Stimulated activated CD8-positive, alpha-beta memory T cell treated with anti-CD3 and anti-CD28 coated beads, Interleukin-2, amount 100 ng/mL, for 48 hours (primary cell): ENCODE measurements around the gene KIF11.
"Not testable (repeated sequence)": the region's sequence is repeated elsewhere in the genome, so short reads cannot be mapped to it uniquely, and the experiment has no call there.

Experiments
- DNase-seq, 2 donors: peaks; one replicate each; pipeline ENCODE4 v3.0.0-alpha.2; 2020; ENCODE audit warnings: low read depth in 2 of 2

Gene KIF11

DNA sequence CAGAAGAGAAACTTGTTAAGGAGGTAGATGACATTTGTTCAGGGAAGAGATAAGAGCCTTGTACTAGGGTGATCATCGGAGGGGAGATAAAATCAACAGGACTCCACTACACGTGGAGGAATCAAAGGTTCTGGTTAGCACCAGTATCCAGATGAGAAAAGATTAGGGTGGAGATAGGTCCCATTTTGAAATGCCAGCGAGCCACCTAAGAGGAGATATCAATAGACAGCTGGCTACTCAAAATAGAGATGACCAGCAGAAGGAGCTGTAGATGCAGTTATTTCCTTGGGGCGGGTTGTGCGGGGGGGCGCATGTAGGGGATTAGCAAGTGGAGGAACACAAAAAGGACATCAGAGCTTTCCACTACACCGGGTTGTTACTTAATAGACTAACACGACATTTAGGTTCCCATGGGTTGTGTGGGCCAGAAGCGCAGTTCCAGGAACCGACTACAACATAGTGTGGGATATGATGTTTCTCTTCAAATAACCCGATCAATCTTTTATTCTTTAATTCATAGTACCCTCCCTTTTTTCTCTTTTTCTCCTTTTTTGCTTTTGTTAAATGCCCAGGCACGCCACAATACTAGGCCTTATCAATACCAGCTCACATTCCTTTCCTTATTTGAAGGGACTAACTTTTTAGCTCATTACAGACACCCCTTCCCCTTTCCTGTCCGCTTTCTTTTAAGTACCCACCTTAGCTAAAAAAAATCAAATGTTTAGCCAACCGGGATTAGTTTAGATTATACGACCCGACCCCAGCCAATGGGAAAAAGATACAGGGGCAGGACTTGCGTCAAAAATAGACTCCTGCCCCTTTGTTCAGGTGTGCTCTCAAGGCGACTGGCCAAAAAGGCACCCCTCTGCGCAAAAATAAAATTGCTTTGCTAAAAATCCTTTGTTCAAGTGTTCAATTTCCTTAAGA lies 2.0 kb upstream of the KIF11 start:
- no peak for DNase-seq

DNA sequence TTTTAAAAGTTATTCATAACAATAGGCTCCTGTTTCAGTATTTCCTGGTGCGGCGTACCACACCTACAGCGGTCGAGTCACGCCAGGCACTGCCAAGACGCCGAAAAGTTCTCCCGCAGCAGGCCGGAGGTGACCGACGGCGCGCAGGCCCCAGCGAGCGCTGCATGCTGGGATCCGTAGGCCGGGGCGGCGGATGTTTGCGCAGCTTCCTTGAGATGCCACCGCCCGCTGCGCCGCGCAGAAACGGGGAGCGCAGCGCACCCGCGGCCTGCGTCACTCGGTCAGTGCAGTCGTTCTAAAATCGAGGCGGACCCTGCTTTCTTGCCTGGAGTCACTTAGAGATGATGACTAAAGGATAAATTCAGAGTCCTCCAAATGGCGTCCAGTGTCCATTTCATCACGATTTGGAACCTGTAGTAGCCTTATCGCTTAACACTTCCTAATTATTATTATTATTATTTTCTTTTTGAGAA lies 1.3 kb upstream of the KIF11 start:
- peak; percentile 83 to 87 for DNase-seq

DNA sequence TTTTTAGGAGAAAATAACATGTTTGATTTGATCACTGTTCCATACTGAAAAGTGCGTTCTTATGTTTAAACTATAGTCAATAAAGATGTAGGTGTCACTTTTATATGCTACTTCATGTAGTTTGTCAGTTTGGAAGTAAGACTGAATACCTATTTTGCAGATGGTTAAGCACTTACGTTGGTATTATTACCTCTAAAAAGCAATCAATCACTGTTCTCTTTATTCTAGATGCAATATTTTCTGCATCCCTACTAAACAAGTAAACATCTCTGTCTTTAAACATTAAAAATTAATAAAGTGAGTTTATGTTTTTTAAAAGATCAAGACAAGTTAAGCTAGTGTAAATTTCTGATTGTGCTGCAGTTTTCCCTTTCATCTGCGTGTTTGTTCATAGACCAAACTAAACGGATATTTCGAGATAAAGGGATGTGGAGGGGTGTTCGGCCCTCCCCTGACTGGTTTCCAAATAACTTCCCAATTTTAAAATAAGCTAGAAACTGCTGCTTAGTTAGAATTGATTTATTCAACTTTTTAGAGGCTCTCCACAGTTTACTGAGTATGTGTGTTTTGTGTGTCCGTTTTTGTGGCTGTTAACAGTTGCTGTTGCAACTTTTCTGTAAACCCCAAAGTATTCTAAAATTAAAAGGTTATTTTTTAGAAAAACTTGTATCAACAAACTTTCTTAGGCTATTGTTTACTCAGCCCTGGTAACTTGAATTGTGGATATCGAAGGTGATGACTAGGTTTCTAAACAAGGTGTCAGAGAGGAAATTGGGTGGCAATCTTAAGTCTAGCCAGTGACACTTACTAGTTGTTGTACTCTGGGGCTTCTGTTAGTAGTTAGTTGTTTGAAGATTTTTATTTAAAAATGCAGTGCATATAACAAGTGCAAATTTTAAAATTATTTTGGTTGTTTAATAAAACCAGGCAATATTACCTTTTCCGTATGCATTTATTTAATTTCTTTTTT lies 974 bp downstream of the KIF11 start:
- DNase-seq: no peak

DNA sequence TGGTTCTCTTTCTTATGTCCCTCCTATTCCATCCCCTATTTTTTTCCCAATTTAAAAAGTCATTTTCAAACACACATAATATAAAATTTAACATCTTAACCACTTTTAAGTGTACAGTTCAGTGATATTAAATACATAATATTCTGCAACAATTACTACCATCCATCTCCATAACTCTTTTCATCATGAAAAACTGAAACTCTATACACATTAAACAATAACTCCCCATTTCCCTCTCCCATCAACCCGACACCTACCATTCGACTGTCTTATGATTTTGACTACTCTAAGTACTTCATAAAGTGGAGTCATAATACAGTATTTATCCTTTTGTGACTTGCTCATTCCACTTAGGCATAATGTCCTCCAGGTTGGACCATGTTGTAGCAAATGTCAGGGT lies 2.6 kb downstream of the KIF11 start:
- DNase-seq: no peak

DNA sequence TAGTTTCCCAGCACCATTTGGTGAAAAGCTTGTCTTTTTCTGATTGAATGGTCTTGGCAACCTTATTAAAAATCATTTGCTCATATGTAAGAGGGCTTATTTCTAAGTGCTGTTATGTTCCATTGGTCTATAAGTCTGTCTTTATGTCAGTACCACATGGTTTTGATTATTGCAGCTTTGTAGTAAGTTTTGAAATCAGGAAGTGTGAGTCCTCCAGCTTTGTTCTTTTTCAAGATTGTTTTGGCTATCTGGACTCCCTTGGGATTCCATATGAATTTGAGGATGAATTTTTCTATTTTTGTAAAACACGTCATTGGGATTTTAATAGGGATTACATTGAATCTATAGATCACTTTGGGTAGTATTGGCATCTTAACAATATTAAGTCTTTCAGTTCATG lies 5.4 kb downstream of the KIF11 start:
- no peak for DNase-seq

DNA sequence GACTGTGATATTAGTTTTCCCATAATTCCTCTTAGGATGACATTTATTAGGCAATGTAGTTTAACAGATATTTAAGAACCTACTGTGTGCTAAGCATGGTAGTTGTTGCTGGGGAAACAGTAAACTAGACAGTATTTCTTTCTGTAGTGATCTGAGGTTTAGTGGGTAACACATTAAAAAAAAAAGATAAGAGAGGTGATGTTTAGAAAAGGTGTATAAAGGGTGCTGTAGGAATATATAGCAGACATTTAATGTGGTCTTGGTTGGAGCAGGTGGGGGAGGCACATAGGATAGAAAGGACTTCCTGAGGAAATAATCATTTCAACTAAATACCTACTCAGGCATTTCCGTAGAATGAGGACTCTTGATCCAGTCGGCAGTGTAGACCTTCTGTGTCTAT lies 11.9 kb downstream of the KIF11 start:
- DNase-seq: no peak

DNA sequence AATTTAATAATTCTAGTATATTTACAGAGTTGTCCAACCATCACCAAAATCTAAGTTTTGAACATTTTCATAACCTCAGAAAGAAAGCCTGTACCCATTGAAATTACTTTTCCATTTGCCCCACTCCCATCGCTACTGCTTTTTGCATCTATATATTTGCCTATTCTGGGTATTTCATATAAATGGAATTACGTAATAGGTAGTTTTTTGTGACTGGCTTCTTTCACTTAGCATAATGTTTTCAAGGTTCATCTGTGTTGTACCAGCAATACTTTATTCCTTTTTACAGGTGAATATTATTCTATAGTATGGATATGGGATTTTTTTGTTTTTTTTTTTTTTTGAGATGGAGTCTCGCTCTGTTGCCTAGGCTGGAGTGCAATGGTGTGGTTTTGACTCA lies 22.6 kb downstream of the KIF11 start:
- DNase-seq: no peak

DNA sequence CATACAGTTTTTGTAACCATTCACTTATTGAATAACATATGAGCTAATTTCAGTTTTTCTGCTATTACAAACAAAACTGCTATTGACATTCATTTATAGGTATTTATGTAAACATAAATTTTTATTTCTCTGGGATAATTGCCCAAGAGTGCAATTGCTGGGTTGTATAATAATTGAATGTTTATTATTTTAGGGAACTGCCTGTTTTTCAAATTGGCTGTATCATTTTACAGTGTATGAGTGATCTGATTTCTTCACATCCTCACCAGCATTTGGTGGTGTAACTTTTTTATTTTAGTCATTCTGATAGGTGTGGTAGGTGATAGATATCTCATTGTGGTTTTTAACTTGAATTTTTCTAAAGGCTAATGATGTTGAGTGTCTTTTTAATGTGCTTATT lies 26.4 kb downstream of the KIF11 start:
- DNase-seq: no peak

DNA sequence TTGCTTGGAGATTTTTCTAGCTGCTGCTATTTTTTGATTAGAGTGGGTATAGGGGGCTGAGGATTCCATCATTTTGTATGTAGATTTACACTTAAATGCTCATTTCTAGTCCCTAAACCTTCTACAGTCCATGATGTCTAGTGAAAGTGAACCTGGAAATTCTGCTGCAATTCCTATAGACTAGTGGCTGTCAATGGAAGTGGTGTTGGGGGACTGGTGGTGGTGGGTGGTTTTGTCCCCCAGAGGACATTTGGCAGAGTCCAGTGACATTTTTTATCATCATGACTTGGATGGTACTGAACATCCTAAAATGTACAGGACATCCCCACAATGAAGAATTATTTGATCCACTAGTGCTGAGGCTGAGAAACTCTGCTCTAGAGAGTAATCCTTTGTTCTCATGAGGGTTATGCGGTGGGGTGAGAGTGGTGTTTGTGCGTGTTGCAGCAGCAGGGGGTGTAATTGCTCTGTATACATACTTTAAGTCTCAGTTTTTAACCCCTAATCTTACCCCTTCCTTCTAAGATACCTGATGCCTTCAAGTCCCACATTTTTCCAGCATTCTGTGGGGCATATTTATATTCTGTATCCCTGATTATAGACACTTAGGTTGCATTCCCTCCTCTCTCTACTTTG lies 35.0 kb downstream of the KIF11 start:
- DNase-seq: no peak

DNA sequence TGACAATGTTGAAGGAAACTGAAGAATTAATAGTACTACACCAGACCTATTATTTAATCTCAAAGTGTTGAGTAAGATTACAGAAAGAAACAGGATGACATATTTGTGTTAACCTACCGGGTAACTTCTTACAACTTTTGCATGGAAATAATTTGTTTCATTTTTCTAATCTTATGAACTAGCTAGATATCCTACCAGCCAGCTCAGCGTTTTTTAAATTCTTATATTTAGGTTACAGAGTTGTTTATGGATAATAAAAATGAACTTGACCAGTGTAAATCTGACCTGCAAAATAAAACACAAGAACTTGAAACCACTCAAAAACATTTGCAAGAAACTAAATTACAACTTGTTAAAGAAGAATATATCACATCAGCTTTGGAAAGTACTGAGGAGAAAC lies 37.0 kb downstream of the KIF11 start:
- DNase-seq: no peak

DNA sequence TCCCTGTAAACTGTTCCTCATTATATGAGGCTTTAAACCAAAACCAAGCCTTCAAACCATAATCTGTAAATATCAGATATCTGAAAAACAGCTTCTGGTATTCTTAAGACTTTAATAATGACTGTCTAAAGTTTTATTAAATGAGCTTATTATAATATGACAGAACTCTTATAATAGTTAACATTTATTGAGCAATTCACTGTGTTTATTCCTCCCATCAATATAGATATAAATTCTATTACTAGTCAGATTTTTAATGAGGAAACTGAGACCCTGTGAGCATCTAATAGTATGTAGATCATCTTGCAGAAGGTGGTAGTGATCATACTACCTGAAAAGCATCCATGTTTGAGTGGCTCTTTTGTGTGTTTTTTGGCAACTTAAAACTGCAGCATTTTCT lies 45.1 kb downstream of the KIF11 start:
- no peak for DNase-seq

DNA sequence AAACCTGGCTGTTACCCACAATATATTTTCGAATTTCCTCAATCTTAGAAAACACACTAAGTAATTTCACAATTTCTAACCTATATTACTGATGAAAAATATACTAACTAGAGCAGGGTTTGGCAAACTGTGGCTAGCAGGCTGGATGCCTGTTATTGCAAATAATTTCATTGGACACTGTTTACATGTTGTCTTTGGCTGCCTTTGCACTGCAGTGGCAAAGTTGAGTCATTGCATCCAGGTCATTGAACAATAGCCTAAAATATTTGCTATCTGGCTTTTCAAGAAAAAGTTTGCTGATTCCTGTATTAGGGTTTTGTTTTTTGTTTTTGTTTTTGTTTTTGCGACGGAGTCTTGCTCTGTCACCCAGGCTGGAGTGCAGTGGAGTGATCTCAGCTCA lies 47.2 kb downstream of the KIF11 start:
- DNase-seq: no peak

DNA sequence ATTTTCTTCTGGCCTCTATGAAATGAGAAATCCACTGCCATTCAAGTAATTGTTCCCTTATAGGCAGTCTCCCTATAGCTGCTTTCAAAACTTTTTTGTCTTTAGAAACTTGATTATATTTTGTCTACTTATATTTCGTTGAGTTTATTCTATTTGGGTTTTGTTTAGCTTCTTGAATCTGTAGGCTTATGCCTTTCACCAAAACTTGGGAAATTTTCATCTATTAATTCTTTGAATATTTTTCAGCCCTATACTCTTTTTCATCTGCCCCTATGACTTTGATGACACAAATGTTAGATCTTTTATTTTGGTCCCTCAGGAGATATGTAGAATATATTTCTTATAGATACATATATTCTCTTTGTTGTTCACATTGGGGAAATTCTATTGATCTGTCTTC lies 48.6 kb downstream of the KIF11 start:
- DNase-seq: no peak

DNA sequence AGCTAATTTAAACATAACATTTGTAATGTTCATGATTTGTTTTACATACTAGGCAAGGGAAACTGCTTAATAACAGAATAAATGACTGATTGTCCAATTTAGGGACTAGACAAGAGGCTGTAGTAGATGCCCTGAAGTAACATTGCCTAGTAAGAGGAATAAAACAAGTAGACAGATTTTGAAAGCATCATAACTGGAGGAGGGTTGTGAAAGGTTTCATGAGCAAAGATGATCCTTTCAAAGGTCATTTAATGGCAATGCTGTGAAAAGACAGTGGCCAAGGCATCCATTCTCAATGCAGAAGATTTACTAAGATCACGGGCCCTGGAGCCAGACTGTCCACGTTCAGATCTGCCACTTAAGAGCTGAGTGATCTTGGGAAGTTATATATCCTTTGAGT lies 52.0 kb downstream of the KIF11 start:
- DNase-seq: no peak

DNA sequence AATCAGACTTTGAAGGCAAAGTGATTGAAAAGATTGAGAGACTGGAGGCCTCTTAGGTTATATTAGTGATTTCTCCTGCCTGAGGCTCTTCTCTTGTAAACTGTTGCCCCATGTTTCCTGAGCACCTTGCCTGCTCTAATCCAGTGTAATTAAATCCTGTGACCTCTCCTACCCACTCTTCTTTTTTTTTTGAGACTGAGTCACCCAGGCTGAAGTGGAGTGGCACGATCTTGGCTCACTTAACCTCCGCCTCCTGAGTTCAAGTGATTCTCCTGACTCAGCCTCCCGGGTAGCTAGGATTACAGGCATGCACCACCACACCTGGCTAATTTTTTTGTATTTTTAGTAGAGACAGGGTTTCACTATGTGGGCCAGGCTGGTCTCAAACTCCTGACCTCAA lies 57.9 kb downstream of the KIF11 start:
- DNase-seq: not testable (repeated sequence)

DNA sequence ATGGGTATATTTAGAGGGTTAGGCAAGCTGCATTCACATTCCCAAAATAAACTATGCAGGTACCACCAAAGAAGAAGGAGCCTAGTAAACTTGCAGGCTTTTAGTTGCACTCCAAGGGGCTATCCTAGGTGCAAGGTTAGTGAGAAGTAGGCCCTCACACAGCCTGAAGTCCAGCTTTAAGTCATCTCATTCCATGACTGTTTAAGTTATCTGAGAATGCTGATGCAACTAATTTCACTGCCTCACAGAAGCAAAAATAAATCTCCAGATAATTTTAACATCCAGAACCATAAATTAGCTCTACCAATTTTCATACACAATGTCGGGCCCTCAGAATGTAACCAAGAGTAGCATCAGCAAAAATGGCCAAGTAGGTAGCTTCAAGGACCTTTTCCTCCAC lies 62.5 kb downstream of the KIF11 start:
- DNase-seq: no peak

DNA sequence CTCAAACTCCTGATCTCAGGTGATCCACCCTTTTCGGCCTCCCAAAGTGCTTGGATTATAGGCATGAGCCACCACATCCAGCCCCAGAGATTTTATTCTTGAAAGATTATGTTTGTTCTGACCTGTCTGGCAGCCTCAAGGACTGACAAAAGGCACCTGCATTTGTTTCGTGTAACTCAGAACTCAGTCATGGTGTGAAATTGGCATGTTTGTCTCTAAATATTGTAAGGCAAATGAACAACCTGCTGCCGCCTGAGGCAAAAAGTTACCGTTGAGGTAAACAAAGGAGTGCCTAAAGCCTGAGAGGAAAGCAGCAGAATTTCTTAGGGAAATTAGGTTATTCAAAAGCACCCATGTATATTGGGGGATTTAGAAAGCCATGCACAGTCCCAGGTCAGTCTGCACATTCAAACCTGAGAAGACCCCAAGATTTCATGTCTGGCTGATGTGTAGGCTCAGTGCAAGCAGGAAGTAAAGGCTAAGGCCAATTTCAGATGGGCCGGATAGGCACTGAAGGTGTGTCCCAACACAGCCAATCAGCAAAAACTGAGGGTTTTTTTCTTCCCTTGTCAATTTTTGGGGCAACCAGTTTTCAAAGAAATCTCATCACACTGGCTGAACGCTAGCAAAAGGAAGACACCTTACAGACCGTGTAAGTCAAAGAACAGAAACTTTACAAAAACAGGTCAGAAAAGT lies 63.5 kb downstream of the KIF11 start:
- no peak for DNase-seq

DNA sequence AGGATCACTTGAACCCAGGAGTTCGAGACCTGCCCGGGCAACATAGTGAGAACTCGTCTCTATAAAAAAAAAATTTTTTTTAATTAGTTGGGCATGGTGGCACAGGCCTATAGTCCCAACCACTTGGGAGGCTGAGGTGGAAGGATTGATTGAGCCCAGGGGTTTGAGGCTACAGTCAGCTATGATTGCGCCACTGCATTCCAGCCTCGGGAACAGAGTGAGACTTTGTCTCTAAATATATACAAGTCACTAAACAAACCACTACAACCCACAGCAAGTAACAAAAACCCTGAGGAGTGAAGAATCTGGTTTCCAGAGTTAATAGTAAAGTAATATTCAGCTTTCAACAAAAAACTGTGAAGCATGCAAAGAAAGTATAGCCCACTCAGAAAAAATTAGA lies 64.1 kb downstream of the KIF11 start:
- no peak for DNase-seq

DNA sequence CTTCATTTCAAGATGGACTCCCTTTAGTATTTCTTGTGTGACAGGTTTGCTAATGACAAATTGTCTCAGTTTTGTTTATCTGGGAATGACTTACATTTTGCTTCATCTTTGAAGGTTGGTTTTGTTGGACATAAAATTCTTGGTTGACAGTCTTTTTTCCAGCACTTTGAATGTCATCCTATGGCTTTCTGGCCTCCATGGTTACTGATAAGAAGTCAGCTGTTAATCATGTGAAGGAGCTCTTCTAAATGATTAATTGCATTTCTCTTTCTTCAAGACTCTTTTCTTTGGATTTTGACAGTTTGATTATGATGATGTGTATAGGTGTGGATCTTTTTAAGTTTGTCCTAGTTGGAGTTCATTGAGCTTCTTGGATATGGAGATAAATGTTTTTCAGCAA lies 69.9 kb downstream of the KIF11 start:
- no peak for DNase-seq

DNA sequence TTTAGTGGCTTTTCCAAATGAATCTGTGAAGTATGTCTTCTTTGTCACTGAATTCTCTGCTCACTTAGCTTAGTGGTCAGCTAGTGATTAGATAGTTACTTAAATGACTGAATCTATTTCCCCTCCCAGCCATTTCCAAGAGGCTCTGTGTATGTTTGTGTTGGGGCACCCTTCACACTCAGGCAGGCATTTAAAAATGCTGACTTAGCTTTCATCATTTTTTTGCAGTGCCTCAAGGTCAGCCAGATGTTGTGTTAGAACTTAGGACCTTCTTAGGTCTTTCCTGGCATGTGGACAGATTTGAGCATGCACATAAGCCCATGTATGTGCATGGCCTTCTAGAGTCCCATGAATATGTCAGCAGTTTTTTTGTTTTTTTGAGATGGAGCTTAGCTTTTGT lies 71.4 kb downstream of the KIF11 start:
- no peak for DNase-seq

DNA sequence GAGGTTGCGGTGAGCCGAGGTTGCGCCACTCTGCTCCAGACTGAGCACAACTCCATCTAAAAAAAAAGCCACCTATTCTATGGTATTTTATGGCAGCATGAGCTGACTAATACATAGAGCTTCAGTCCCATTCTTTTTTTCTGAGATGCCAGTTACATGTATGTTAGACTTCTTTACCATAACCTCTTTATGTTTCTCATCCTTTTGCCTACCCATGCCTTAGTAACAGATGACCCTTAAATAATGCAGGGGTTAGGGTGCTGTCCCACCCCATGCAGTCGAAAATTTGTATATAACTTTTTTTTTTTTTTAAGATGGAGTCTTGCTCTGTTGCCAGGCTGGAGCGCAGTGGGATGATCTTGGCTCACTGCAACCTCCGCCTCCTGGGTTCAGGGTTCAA lies 74.1 kb downstream of the KIF11 start:
- no peak for DNase-seq

DNA sequence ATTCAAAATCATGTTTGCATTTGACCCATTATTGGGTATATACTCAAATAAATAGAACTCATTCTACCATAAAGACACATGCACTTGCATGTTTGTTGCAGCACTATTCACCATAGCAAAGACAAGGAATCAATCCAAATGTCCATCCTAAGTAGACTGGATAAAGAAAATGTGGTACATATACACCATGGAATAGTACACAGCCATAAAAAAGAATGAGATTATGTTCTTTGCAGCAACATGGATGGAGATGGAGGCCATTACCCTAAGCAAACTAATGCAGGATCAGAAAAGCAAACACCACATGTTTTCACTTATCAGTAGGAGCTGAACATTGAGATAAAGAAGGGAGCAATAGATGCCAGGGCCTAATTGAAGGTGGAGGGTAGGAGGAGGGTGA lies 84.8 kb downstream of the KIF11 start:
- no peak for DNase-seq
